ENCODE data around the gene DNAJB2. TPM values are rescaled to one million over a fixed set of nuclear protein-coding genes. Genes with fewer than 3 reads are reported as not detected.
"Not testable (repeated sequence)": the region's sequence is repeated elsewhere in the genome, so short reads cannot be mapped to it uniquely, and the experiment has no call there.

DNAJB2 gene
- total RNA-seq, 3 donors from 2014 or later (not counting 1 experiment from before 2014, with no cell fraction given), result 70.3 to 108 (median 98.3) TPM

- Histone ChIP-seq H3K27me3 (ENCODE audit: control insufficient read depth, insufficient read depth, low read length) (peaks cover 25% of the 10 kb centered on the region), H3K4me1 (ENCODE audit: control insufficient read depth, insufficient read depth, low read length) (peaks cover 6% of the 10 kb centered on the region), H3K36me3 (ENCODE audit: control insufficient read depth, insufficient read depth, low read length) (no peaks in the 10 kb centered on the region), H3K27ac (ENCODE audit: low read length) (no peak overlapping the region), H3K4me3 (ENCODE audit: low read length) (no peak overlapping the region), H3K9me3 (ENCODE audit: control insufficient read depth, insufficient read depth, low read length) (no peaks in the 10 kb centered on the region)
- H3K9me3 Mint-ChIP-seq, result no peaks in the 10 kb centered on the region
- H3K4me1 Mint-ChIP-seq, result no peaks in the 10 kb centered on the region
- ATAC-seq, result peak; percentile 75 to 93 (median 90)
- H3K4me3 Mint-ChIP-seq, result no peak overlapping the region
- H3K27ac Mint-ChIP-seq, result no peak overlapping the region
- no peaks in the 10 kb centered on the region for H3K36me3 Mint-ChIP-seq
- WGBS (ENCODE audit: insufficient coverage), result 10% methylated on average over 43 of the region's 45 CpGs
- TF ChIP-seq CTCF (IDR thresholded peaks at IDR 0.05), result no peak
- peak; percentile 67 to 82 for DNase-seq
- H3K27me3 Mint-ChIP-seq (ENCODE audit: low read depth in 2 of 2), result peaks cover 44% of the 10 kb centered on the region in 2 donors
- intact Hi-C loops (cut with micrococcal nuclease), result no loop called here
Measured at GRCh38 chr2:219308142-219309101, 29.3 kb downstream of the DNAJB2 start.

- no peak within 1 kb of the TSS for H3K4me3 ChIP-seq (ENCODE audit: low read length)
- 14% methylated on average over 36 of the region's 37 CpGs for WGBS (ENCODE audit: insufficient coverage)
- Mint-ChIP-seq H3K36me3 (no peaks in the 10 kb centered on the region), H3K27ac (no peak within 1 kb of the TSS), H3K4me3 (no peak within 1 kb of the TSS), H3K9me3 (no peaks in the 10 kb centered on the region), H3K27me3 (ENCODE audit: low read depth in 2 of 2) (peaks cover 44 to 46% of the 10 kb centered on the region in 2 donors), H3K4me1 (no peaks in the 10 kb centered on the region)
- H3K4me1 ChIP-seq (ENCODE audit: control insufficient read depth, insufficient read depth, low read length), result peaks cover 6% of the 10 kb centered on the region
- ATAC-seq (peak in 2 of 3 donors; percentile 20 to 43), DNase-seq (peak in 1 of 2 donors; percentile 29)
- no peak within 1 kb of the TSS for H3K27ac ChIP-seq (ENCODE audit: low read length)
- no peak for TF ChIP-seq CTCF (IDR thresholded peaks at IDR 0.05)
- H3K27me3 ChIP-seq (ENCODE audit: control insufficient read depth, insufficient read depth, low read length), result peaks cover 25% of the 10 kb centered on the region
- intact Hi-C loops (cut with micrococcal nuclease), result no loop called here
- no peaks in the 10 kb centered on the region for H3K9me3 ChIP-seq (ENCODE audit: control insufficient read depth, insufficient read depth, low read length)
- no peaks in the 10 kb centered on the region for H3K36me3 ChIP-seq (ENCODE audit: control insufficient read depth, insufficient read depth, low read length)
Measured at GRCh38 chr2:219309278-219309677, 30.1 kb downstream of the DNAJB2 start, which contains the start of gene PTPRN. Gene PTPRN, minus strand, starts transcription at chr2:219309401. Its CDS starts 69 bp downstream, at chr2:219309332.

- H3K36me3 ChIP-seq (ENCODE audit: control insufficient read depth, insufficient read depth, low read length); H3K4me1 ChIP-seq (ENCODE audit: control insufficient read depth, insufficient read depth, low read length); H3K4me1 Mint-ChIP-seq; H3K27ac ChIP-seq (ENCODE audit: low read length); H3K27ac Mint-ChIP-seq; intact Hi-C loops (cut with micrococcal nuclease); H3K36me3 Mint-ChIP-seq; H3K9me3 ChIP-seq (ENCODE audit: control insufficient read depth, insufficient read depth, low read length); H3K4me3 ChIP-seq (ENCODE audit: low read length); ATAC-seq; DNase-seq; H3K9me3 Mint-ChIP-seq; H3K4me3 Mint-ChIP-seq: not testable (repeated sequence)
- WGBS (ENCODE audit: insufficient coverage), result 94% methylated on average over 49 of the region's 49 CpGs
- peaks cover 24 to 27% of the 10 kb centered on the region in 2 donors for H3K27me3 Mint-ChIP-seq (ENCODE audit: low read depth in 2 of 2)
- H3K27me3 ChIP-seq (ENCODE audit: control insufficient read depth, insufficient read depth, low read length), result peaks cover 21% of the 10 kb centered on the region
Measured at GRCh38 chr2:219312683-219313263, 33.6 kb downstream of the DNAJB2 start.

GRCh38 chr2:219314804-219315468, 35.8 kb downstream of the DNAJB2 start:
- intact Hi-C loops (cut with micrococcal nuclease), result no loop called here
- H3K4me1 Mint-ChIP-seq, result no peaks in the 10 kb centered on the region
- no peaks in the 10 kb centered on the region for H3K9me3 ChIP-seq (ENCODE audit: control insufficient read depth, insufficient read depth, low read length)
- no peak for TF ChIP-seq CTCF (IDR thresholded peaks at IDR 0.05)
- H3K9me3 Mint-ChIP-seq, result no peaks in the 10 kb centered on the region
- no peak overlapping the region for H3K27ac ChIP-seq (ENCODE audit: low read length)
- peaks cover 4% of the 10 kb centered on the region for H3K27me3 ChIP-seq (ENCODE audit: control insufficient read depth, insufficient read depth, low read length)
- H3K27me3 Mint-ChIP-seq (ENCODE audit: low read depth in 2 of 2), result peaks cover 15 to 24% of the 10 kb centered on the region in 2 donors
- WGBS (ENCODE audit: insufficient coverage), result 90% methylated on average over 15 of the region's 16 CpGs
- H3K27ac Mint-ChIP-seq, result no peak overlapping the region
- no peaks in the 10 kb centered on the region for H3K36me3 ChIP-seq (ENCODE audit: control insufficient read depth, insufficient read depth, low read length)
- H3K4me1 ChIP-seq (ENCODE audit: control insufficient read depth, insufficient read depth, low read length), result no peaks in the 10 kb centered on the region
- no peaks in the 10 kb centered on the region for H3K36me3 Mint-ChIP-seq
- DNase-seq, result no peak
- ATAC-seq, result no peak
- H3K4me3 Mint-ChIP-seq, result no peak overlapping the region
- no peak overlapping the region for H3K4me3 ChIP-seq (ENCODE audit: low read length)
